Osteoblast (primary cell): ENCODE data around the gene BTRC. TPM values are rescaled to one million over a fixed set of nuclear protein-coding genes. Genes with fewer than 3 reads are reported as not detected.

Experiments used
- DNase-seq: peaks from one replicate; pipeline ENCODE4 v3.0.0; 2011; ENCODE audit warnings: low spot score, mixed read lengths; ENCODE audit not compliant: insufficient read length; ENCODE audit errors: missing footprints
- H2AFZ ChIP-seq: 2 replicates; pipeline ENCODE4 v1.6.0; 2011; ENCODE audit warnings: mild to moderate bottlenecking, low read length
- H3K27ac ChIP-seq: 2 replicates; pipeline ENCODE4 v1.5.1; 2011; ENCODE audit warnings: mild to moderate bottlenecking, low read depth, low read length, moderate library complexity
- H3K27me3 ChIP-seq: 2 replicates; pipeline ENCODE4 v1.6.0; 2012; ENCODE audit warnings: mild to moderate bottlenecking, control low read depth, inconsistent platforms, low read length, moderate library complexity; ENCODE audit not compliant: insufficient read depth
- H3K36me3 ChIP-seq: 2 replicates; pipeline ENCODE4 v1.5.1; 2011; ENCODE audit warnings: mild to moderate bottlenecking, low read length, control low read depth, moderate library complexity; ENCODE audit not compliant: insufficient read depth
- H3K4me1 ChIP-seq: 2 replicates; pipeline ENCODE4 v1.5.1; 2011; ENCODE audit warnings: mild to moderate bottlenecking, low read length, control low read depth, moderate library complexity; ENCODE audit not compliant: insufficient read depth
- H3K4me2 ChIP-seq: 2 replicates; pipeline ENCODE4 v1.6.0; 2011; ENCODE audit warnings: mild to moderate bottlenecking, low read length; ENCODE audit not compliant: insufficient read depth
- H3K4me3 ChIP-seq: fragments of 200-600 bp; sonication (generic); 3 replicates; pipeline ENCODE4 v1.5.1; 2012; ENCODE audit warnings: mild to moderate bottlenecking, low read length, inconsistent platforms; ENCODE audit not compliant: insufficient read depth
- H3K79me2 ChIP-seq: 2 replicates; pipeline ENCODE4 v1.6.0; 2012; ENCODE audit warnings: mild to moderate bottlenecking, low read length, control low read depth, inconsistent platforms; ENCODE audit not compliant: insufficient read depth
- H3K9me3 ChIP-seq: 2 replicates; pipeline ENCODE4 v1.5.1; 2011; ENCODE audit warnings: low read depth, low read length, control low read depth
- H4K20me1 ChIP-seq: 2 replicates; pipeline ENCODE4 v1.6.0; 2012; ENCODE audit warnings: mild to moderate bottlenecking, low read length, control low read depth; ENCODE audit not compliant: insufficient read depth
- total RNA-seq: library from RNA; depleted of rRNA; stranded (reverse); fragments of >200 nt; gene quantifications from 2 replicates; pipeline ENCODE4 v1.2.3, GENCODE V29; 2012
- TF ChIP-seq, protein P1 (sequence below): IDR thresholded peaks from 2 replicates; pipeline ENCODE4 v1.5.1; 2011; ENCODE audit warnings: mild to moderate bottlenecking, low read depth, low read length, moderate library complexity; ENCODE audit errors: extremely low read depth

The BTRC gene
- total RNA-seq, 1 donor, result 11.2 TPM

DNA sequence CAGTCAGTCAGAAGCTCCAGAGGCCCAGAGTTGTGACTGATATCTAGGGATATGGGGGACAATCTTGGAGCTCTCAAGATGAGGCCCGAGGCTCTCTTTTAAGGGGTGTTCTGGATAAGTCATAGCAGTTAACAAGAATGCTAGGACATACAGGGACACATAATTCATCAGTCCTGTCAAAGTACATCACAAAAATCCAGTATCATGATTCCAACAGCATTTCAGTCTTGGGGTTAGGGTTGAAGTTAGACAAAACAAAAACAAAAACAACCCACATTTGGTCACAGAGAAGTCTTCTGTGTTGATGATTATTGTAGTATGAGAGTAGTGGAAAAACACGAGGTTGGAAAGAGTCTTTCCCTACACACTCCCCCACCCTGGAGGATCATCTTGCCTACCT, 39.4 kb downstream of the BTRC start:
- H3K27me3 ChIP-seq, result no peaks in the 10 kb centered on the region
- no peak overlapping the region for H3K4me2 ChIP-seq
- H3K4me1 ChIP-seq, result no peaks in the 10 kb centered on the region
- H3K4me3 ChIP-seq, result no peak overlapping the region
- H3K79me2 ChIP-seq, result peaks cover 17% of the 10 kb centered on the region
- no peaks in the 10 kb centered on the region for H3K36me3 ChIP-seq
- no peak for DNase-seq
- no peak overlapping the region for H3K27ac ChIP-seq
- TF ChIP-seq, protein P1, sequence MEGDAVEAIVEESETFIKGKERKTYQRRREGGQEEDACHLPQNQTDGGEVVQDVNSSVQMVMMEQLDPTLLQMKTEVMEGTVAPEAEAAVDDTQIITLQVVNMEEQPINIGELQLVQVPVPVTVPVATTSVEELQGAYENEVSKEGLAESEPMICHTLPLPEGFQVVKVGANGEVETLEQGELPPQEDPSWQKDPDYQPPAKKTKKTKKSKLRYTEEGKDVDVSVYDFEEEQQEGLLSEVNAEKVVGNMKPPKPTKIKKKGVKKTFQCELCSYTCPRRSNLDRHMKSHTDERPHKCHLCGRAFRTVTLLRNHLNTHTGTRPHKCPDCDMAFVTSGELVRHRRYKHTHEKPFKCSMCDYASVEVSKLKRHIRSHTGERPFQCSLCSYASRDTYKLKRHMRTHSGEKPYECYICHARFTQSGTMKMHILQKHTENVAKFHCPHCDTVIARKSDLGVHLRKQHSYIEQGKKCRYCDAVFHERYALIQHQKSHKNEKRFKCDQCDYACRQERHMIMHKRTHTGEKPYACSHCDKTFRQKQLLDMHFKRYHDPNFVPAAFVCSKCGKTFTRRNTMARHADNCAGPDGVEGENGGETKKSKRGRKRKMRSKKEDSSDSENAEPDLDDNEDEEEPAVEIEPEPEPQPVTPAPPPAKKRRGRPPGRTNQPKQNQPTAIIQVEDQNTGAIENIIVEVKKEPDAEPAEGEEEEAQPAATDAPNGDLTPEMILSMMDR, result no peak
- no peak overlapping the region for H2AFZ ChIP-seq
- no peaks in the 10 kb centered on the region for H3K9me3 ChIP-seq
- H4K20me1 ChIP-seq, result peaks cover 30% of the 10 kb centered on the region

DNA sequence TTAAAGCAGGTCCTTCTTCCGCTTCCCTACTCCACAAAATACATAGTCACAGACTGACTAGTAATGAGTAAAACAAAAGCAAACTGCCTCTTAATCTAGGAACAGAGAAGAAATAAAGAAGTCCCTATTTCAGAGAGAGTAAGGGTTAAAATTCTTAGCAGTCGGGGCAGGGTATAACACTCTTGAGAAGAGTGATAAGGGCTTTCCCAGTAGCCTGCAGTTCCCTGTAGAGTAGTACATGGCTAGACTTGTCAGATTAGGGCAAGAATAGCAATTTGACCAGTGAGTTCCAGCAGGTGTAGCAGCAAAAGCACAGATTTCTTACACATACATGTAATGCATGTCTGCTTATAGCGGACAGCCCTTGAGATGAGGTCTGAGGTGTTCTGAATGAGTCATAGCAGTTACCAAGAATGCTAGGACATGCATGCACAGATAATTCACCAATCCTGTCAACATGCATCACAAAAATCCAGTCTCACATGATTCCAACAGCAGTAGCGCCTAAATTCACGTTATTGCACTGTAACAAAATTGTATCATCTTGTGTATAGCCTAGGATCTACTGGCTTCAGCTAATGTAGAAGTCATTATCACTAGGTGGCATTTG, 40.7 kb downstream of the BTRC start:
- DNase-seq, result no peak
- no peaks in the 10 kb centered on the region for H3K4me1 ChIP-seq
- no peak overlapping the region for H3K4me2 ChIP-seq
- H3K27ac ChIP-seq, result no peak overlapping the region
- peaks cover 27% of the 10 kb centered on the region for H4K20me1 ChIP-seq
- no peak overlapping the region for H3K4me3 ChIP-seq
- peaks cover 15% of the 10 kb centered on the region for H3K79me2 ChIP-seq
- H2AFZ ChIP-seq, result no peak overlapping the region
- H3K27me3 ChIP-seq, result no peaks in the 10 kb centered on the region
- H3K36me3 ChIP-seq, result no peaks in the 10 kb centered on the region
- H3K9me3 ChIP-seq, result no peaks in the 10 kb centered on the region
- TF ChIP-seq, protein P1, result no peak

DNA sequence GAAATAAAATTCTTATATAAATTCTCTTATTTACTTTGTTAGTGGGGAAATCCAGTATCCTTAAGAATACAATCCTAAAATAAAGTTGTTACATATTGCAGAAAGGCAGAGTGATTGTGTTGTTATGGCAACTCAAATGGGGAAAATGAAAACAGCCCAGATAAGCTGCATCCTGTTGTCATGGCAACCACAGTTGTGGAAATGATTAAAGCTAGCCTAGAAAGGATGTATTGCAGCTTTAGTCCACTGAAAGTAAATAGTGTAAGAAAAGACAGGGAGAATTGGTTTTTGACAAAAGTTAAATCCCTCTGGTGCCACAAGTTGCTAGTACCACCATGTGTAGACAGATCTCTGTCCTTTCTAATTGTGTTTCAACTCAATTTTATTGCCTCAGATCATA, 43.2 kb downstream of the BTRC start:
- no peaks in the 10 kb centered on the region for H3K27me3 ChIP-seq
- no peaks in the 10 kb centered on the region for H3K9me3 ChIP-seq
- DNase-seq, result no peak
- no peaks in the 10 kb centered on the region for H3K4me1 ChIP-seq
- H3K4me2 ChIP-seq, result no peak overlapping the region
- no peak overlapping the region for H3K4me3 ChIP-seq
- H2AFZ ChIP-seq, result no peak overlapping the region
- H3K79me2 ChIP-seq, result peaks cover 23% of the 10 kb centered on the region
- TF ChIP-seq, protein P1, result no peak
- H4K20me1 ChIP-seq, result peaks cover 24% of the 10 kb centered on the region
- H3K36me3 ChIP-seq, result no peaks in the 10 kb centered on the region
- H3K27ac ChIP-seq, result no peak overlapping the region

DNA sequence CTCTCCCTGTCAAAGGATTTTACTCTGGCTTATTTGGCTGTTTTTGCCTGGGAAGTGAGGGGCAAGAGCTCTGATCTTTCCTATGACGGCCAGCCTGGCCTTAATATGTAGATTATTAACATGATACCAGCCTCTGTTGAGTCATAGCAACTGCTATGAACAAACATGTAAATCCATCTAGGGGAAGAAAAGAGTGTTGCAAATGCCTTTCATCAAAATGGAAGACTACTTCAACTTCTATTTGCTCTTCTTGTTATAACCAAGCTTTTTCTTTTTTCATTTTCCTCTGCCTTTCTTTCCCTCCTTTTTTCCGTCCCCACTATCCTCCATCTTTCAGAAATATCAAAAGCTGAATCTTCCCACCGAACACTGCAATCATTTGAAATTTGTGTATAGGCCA, 46.6 kb downstream of the BTRC start:
- Histone ChIP-seq H3K27ac (no peak overlapping the region), H3K4me3 (no peak overlapping the region), H3K9me3 (no peaks in the 10 kb centered on the region), H3K36me3 (no peaks in the 10 kb centered on the region), H3K79me2 (peaks cover 32% of the 10 kb centered on the region), H3K4me2 (no peak overlapping the region), H4K20me1 (peaks cover 28% of the 10 kb centered on the region), H3K27me3 (no peaks in the 10 kb centered on the region), H2AFZ (no peak overlapping the region), H3K4me1 (no peaks in the 10 kb centered on the region)
- DNase-seq, result no peak
- TF ChIP-seq, protein P1, result no peak
